ELF-1 (cell line): ENCODE results near the gene IRAK1.

Source experiments
- DNase-seq: peaks from one replicate; pipeline ENCODE4 v3.0.0-alpha.2; 2016; ENCODE audit warnings: low read depth, low spot score

Gene IRAK1

DNA sequence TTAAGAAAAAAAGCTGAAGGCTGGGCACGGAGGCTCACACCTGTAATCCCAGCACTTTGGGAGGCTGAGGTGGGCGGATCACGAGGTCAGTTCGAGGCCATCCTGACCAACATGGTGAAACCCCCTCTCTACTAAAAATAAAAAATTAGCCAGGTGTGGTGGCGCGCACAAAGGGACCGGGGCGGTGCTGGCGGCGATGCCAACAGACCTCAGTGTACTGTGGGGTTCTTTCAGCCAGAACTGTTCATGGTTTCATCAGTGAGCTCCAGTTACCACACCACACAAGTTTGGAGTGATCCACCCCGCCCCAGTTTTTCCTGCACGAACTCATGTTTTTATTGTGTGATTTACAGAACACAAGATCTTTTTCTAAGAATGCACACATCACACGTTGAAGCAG, 21.2 kb upstream of the IRAK1 start:
- no peak for DNase-seq

- DNase-seq, result peak; percentile 61
Measured at GRCh38 chrX:154040307-154040756, 20.6 kb upstream of the IRAK1 start.

DNA sequence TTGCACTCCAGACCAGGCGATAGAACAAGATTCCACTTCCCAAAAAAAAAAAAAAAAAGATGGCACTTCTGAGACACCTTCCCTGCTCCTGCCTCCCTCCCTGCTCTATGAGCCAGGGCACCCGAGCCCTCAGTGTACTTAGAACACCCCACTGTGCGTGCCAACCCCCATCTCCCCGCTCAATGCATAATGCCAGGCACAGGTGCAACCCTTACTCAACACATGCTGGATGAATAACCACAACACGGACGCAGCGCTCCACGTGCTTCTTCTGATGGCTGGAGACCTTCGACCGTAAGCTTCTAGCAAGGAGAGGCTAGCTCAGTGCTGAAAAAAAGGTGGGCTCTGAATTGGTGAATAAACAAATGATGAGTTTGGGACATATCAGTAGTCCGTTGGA, 19.9 kb upstream of the IRAK1 start:
- DNase-seq, result no peak

DNA sequence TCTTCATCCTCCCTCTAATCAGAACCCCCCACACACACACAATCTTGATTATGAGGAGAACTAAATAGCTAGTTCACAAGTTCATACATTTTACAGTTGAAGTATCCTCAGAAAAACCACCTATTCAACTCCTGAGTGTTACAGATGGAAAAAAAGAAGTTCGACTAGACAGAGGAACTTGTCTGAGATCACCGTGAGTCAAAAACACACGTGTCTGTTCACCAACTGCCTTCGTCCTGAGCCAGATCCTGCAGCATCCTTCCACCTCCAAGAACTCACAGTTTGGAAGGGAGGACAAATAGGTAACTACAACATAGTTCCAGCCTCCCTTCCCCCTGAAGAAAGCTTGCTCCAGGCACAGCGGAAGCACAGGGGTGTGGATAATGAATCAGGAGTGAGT, 19.0 kb upstream of the IRAK1 start:
- no peak for DNase-seq

- DNase-seq, result no peak
Measured at GRCh38 chrX:154037754-154038153, 18.1 kb upstream of the IRAK1 start.

DNA sequence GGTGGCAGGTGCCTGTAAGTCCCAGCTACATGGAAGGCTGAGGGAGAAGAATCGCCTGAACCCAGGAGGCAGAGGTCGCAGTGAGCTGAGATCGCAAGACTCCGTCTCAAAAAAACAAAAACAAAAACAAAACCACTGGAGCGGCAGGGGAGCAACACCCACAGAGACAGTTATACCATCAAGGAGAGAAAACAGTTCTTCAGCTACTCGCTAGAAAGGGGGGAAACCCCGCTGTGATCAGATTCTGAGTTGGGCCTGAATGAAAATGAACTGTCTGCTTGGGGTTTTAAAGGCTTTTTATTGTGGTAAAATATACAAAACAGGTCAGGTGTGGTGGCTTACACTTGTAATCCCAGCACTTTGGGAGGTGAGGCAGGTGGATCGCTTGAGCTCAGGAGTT, 16.8 kb upstream of the IRAK1 start:
- DNase-seq, result peak; percentile 51

- DNase-seq, result no peak
Measured at GRCh38 chrX:154033848-154034247, 14.1 kb upstream of the IRAK1 start.

DNA sequence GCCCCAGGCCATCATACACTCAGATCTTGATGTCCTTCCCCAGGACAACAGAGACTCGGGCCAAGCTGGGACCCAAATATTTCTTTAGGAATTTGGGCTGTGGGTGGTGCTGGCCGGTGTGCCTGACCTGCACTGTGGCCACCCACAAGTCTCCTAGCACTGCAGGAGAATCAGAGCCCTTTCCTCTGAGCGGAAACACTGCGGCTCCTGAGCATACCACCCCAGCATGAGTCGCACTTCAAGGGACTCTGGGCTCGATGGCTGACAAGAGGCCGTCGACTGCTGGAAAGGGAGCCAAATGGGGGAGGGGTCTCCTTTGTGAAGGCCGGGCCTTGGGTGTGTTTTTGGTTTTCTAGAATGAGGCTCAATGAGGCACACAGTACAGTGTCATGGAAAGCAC, 13.0 kb upstream of the IRAK1 start:
- DNase-seq, result peak; percentile 48

DNA sequence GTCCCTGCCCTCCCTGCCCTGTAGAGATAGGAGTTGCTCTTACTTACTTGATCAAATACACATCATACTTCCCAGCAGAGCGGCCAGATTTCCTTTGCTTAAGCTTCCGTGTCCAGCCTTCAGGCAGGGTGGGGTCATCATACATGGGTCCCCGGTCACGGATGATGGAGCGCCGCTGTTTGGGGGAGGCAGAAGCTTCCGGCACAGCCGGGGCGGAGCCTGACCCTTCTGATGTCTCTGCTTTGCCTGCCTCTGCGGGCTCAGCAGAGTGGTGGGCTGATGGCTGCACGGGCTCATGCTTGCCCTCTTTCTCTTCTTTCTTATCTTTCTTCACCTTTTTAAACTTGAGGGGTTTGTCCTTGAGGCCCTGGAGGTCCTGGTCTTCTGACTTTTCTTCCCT, 12.5 kb upstream of the IRAK1 start:
- DNase-seq, result no peak

DNA sequence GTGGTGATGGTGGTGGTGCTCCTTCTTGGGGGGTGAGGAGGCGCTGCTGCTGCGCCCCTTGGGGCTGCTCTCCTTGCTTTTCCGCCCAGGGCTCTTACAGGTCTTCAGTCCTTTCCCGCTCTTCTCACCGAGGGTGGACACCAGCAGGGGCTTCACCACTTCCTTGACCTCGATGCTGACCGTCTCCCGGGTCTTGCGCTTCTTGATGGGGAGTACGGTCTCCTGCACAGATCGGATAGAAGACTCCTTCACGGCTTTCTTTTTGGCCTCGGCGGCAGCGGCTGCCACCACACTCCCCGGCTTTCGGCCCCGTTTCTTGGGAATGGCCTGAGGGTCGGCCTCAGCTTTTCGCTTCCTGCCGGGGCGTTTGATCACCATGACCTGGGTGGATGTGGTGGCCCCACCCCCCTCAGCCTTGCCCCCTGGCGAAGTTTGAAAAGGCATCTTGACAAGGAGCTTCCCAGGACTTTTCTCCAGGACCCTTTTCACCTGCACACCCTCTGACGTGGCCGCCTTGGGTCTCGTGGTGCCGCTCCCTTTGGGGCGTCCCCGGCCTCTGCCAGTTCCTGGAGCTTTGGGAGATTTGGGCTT, 11.1 kb upstream of the IRAK1 start:
- peak; percentile 44 for DNase-seq

GRCh38 chrX:154030266-154030665, 10.6 kb upstream of the IRAK1 start:
- DNase-seq, result no peak

DNA sequence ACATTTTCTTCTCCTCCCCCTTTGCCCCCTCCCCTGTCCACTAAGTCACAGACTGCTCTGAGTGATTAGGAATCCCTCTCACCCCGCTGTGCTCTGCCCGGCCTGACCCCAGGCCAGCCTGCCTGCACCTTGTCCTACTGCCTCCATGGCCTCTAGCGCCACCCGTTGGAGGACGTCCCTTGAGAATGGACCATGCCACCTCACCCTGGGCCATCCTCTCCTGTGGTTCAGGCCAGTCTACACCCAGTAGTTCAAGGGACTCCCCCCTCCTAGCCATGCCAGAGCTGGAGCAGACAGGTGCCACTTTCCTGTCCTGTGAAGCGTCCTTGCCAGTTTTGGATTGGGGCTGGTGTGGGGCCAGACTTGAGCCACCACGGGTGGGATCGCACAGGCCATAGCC, 9.7 kb upstream of the IRAK1 start:
- DNase-seq, result no peak

- no peak for DNase-seq
Measured at GRCh38 chrX:154028502-154029184, 8.9 kb upstream of the IRAK1 start.

GRCh38 chrX:154027986-154028385, 8.3 kb upstream of the IRAK1 start:
- no peak for DNase-seq

DNA sequence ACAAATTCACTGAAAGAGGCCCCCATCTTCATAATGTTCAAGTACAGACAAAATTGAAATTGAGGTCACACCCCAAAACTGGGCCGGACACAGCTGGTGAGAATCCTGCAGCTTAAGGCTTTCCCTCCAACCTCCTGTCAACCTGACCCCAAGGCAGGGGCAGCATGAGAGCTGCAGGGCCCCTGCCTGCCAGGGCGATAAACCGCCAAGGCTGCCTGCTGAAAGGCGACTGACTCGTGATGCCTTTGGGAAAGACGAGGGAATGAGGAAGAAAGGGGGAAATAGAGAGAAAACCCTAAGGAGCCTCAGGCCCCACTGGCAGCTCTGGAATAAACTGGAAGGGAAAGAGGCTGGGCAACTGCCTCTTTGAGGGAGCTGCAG, 7.3 kb upstream of the IRAK1 start:
- no peak for DNase-seq

DNA sequence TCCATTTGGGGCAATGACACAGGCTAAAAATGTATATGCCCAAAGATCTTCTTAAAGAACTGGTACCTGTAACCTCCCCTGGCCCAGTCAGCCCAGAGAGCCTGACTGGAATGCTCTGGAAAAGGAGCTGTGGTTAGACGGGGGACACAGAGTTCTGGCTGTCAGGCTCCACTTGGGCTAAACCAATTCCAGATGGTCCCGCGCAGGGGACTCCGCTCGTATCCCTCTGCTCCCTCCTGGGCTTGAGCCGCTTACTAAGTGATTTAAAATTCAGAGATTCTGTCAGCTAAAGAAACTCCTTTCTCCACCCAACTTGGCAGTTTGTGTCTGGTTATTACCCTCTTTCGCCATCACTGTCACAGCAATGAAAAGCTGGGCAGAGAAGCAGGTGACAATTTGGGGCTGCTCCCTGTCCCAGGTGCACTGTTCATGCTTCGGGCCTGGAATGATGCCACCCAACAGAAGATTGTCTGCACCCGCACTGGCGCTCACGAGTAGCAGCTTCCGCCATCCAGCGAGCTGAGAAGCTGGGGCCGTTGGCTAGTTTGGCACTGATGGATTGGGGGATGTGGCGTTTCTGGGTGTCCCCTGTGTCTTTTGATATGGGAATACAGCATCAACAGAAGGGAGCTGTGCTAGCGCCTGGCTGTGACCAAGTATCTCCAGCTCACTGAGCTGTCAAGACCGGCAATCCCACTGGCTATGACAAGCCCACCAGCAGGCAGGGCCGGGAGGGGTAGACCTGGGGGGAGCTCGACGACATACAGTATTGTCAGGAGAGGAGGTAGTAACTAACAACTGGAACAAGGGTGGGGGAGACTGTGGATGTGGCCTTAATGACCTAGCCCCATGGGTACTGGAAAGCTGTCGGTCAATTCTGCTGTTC, 6.7 kb upstream of the IRAK1 start:
- DNase-seq, result no peak

DNA sequence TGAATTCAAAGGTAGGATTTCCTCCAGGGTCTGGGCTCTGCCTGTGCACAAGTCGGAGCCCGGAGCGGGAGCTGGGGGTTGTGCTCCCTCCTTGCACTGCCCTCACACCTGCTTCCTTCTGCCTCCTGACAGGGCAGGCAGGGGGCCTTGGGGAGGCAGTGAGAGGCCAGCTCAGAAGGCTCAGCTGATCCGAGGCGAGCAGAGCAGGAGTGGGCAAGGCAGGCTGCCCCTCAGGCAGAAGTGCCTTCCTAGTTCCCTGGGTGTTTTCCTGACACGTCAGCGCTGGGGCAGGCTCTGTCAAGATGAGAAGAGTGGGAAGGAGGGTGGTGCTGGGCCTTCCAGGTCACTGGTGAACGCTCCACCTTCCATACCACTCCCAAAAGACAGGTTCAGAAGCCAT, 5.5 kb upstream of the IRAK1 start:
- no peak for DNase-seq

DNA sequence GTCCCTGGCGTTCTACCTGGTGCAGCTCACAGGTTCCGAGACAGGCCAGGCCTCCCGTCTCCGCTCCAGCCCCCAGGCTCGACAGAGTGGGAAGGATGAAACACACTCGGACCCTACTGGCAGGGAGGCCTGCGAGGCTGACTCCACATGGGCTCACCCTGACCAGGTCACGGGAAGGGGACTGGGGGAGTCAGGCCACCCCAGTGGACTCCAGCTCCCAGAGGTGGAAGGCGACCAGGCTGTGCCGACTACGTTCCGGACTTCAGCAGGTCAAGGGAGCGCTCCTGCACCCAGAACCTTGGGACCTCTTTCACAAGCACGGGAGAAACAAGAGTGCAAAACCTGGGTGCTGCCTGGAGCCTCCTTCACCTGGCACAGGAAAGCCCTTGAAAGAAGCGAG, 4.6 kb upstream of the IRAK1 start:
- no peak for DNase-seq

DNA sequence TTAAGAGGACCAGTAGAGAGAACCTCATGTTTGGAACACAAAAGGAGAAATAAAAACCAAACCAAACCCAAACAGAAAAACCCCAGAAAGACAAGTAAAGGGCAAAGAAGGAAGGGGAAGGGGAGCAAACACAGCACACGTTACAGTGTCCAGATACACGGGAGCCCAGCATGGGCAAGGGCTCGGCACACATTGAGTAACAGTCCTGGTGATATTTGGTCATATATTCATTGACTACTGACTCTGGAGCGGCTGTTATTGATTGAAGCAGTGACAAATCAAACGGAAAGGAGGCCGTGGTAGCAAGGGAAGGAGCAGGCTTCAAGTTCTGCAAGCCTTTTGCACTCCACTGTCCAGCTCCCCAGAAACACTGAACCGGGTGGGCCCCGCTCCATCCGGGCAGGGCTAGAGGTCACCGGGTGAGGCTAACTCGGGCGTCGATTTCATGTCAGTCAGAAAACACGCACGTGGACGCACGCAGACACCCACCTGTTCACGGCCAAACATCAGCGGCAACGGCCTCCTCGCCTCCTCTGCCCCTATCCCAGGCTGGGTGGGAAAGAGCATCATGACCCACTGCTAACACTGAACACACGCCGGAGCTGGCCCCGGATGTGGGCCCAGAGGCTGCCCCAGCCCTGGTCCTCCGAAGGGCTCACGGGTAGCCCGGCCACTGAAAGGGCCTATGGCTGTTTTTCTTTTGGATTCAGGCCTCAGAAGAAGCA, 3.7 kb upstream of the IRAK1 start:
- no peak for DNase-seq

GRCh38 chrX:154022108-154022507, 2.4 kb upstream of the IRAK1 start:
- DNase-seq, result no peak

GRCh38 chrX:154021131-154021611, 1.5 kb upstream of the IRAK1 start:
- peak; percentile 60 for DNase-seq

- no peak for DNase-seq
Measured at GRCh38 chrX:154020536-154021115, 924 bp upstream of the IRAK1 start.
